ENCODE measurements around the gene PECR. TPM values are rescaled to one million over a fixed set of nuclear protein-coding genes. Genes with fewer than 3 reads are reported as not detected.

PECR gene
- total and polyA plus RNA-seq, 5 donors from 2014 or later, result 28.0 to 73.8 (median 47.6) TPM

GRCh38 chr2:216110620-216111019 is 29.0 kb upstream of the PECR start:
- peaks cover 4% of the 10 kb centered on the region for H3K27me3 Mint-ChIP-seq
- Histone ChIP-seq H3K4me3 (ENCODE audit: low read depth, low read length) (peak overlapping the region; percentile 98), H3K4me1 (ENCODE audit: control insufficient read depth, insufficient read depth, low read length, poor library complexity, severe bottlenecking) (peaks cover 58% of the 10 kb centered on the region), H3K9me3 (ENCODE audit: control insufficient read depth in 2 of 2, low read length in 2 of 2) (no peaks in the 10 kb centered on the region), H3K27me3 (ENCODE audit: control insufficient read depth, insufficient read depth, low read length) (no peaks in the 10 kb centered on the region), H3K36me3 (ENCODE audit: control insufficient read depth, insufficient read depth, low read length) (peaks cover 33% of the 10 kb centered on the region), H3K27ac (ENCODE audit: insufficient read depth, low read length, poor library complexity, severe bottlenecking) (peak overlapping the region; percentile 95)
- no peak for ATAC-seq (ENCODE audit: low read depth in 2 of 2)
- no peaks in the 10 kb centered on the region for H3K9me3 Mint-ChIP-seq
- peak overlapping the region; percentile 99 to 100 (median 99) for H3K27ac Mint-ChIP-seq
- H3K36me3 Mint-ChIP-seq, result peaks cover 38% of the 10 kb centered on the region
- no peak for DNase-seq
- peak overlapping the region; percentile 98 to 100 (median 100) for H3K4me3 Mint-ChIP-seq
- peaks cover 29 to 69% (median 54%) of the 10 kb centered on the region in 4 donors for H3K4me1 Mint-ChIP-seq

GRCh38 chr2:216109962-216110614 is 28.5 kb upstream of the PECR start:
- peak overlapping the region; percentile 99 to 100 (median 99) for H3K27ac Mint-ChIP-seq
- peaks cover 53% of the 10 kb centered on the region for H3K4me1 ChIP-seq (ENCODE audit: control insufficient read depth, insufficient read depth, low read length, poor library complexity, severe bottlenecking)
- ATAC-seq (ENCODE audit: low read depth in 2 of 2), result no peak

GRCh38 chr2:216108967-216109921 is 27.6 kb upstream of the PECR start, which contains the start of gene XRCC5:
Gene XRCC5 (plus strand): TSS chr2:216109348. CDS start chr2:216109437, 89 bp downstream.
- H3K36me3 Mint-ChIP-seq, result peaks cover 29% of the 10 kb centered on the region
- peaks cover 17 to 55% (median 45%) of the 10 kb centered on the region in 4 donors for H3K4me1 Mint-ChIP-seq
- Histone ChIP-seq H3K9me3 (ENCODE audit: control insufficient read depth in 2 of 2, low read length in 2 of 2) (no peaks in the 10 kb centered on the region), H3K27ac (ENCODE audit: insufficient read depth, low read length, poor library complexity, severe bottlenecking) (peak within 1 kb of the TSS; percentile 95), H3K4me1 (ENCODE audit: control insufficient read depth, insufficient read depth, low read length, poor library complexity, severe bottlenecking) (peaks cover 47% of the 10 kb centered on the region), H3K27me3 (ENCODE audit: control insufficient read depth, insufficient read depth, low read length) (no peaks in the 10 kb centered on the region), H3K36me3 (ENCODE audit: control insufficient read depth, insufficient read depth, low read length) (peaks cover 30% of the 10 kb centered on the region), H3K4me3 (ENCODE audit: low read depth, low read length) (peak within 1 kb of the TSS; percentile 98)
- H3K9me3 Mint-ChIP-seq, result no peaks in the 10 kb centered on the region
- DNase-seq (peak; percentile 95 to 98 (median 97)), ATAC-seq (ENCODE audit: low read depth in 2 of 2) (peak; percentile 78 to 82)
- peaks cover 4% of the 10 kb centered on the region for H3K27me3 Mint-ChIP-seq
- peak within 1 kb of the TSS; percentile 98 to 100 (median 100) for H3K4me3 Mint-ChIP-seq
- peak within 1 kb of the TSS; percentile 99 to 100 (median 99) for H3K27ac Mint-ChIP-seq

More at GRCh38 chr2:216109962-216110614, 28.5 kb upstream of the PECR start:
- Histone ChIP-seq H3K36me3 (ENCODE audit: control insufficient read depth, insufficient read depth, low read length) (peaks cover 30% of the 10 kb centered on the region), H3K4me3 (ENCODE audit: low read depth, low read length) (peak overlapping the region; percentile 98), H3K27ac (ENCODE audit: insufficient read depth, low read length, poor library complexity, severe bottlenecking) (peak overlapping the region; percentile 95), H3K9me3 (ENCODE audit: control insufficient read depth in 2 of 2, low read length in 2 of 2) (no peaks in the 10 kb centered on the region), H3K27me3 (ENCODE audit: control insufficient read depth, insufficient read depth, low read length) (no peaks in the 10 kb centered on the region)
- H3K27me3 Mint-ChIP-seq, result peaks cover 4% of the 10 kb centered on the region
- no peaks in the 10 kb centered on the region for H3K9me3 Mint-ChIP-seq
- H3K4me3 Mint-ChIP-seq, result peak overlapping the region; percentile 98 to 100 (median 100)
- H3K4me1 Mint-ChIP-seq, result peaks cover 25 to 63% (median 51%) of the 10 kb centered on the region in 4 donors
- peaks cover 37% of the 10 kb centered on the region for H3K36me3 Mint-ChIP-seq
- DNase-seq, result peak in 2 of 3 donors; percentile 45 to 71

- Histone ChIP-seq H3K36me3 (ENCODE audit: control insufficient read depth, insufficient read depth, low read length) (peaks cover 23% of the 10 kb centered on the region), H3K4me3 (ENCODE audit: low read depth, low read length) (peak overlapping the region; percentile 92), H3K9me3 (ENCODE audit: control insufficient read depth in 2 of 2, low read length in 2 of 2) (no peaks in the 10 kb centered on the region), H3K27ac (ENCODE audit: insufficient read depth, low read length, poor library complexity, severe bottlenecking) (peak overlapping the region; percentile 95), H3K4me1 (ENCODE audit: control insufficient read depth, insufficient read depth, low read length, poor library complexity, severe bottlenecking) (peaks cover 41% of the 10 kb centered on the region), H3K27me3 (ENCODE audit: control insufficient read depth, insufficient read depth, low read length) (no peaks in the 10 kb centered on the region)
- Mint-ChIP-seq H3K27ac (peak overlapping the region; percentile 99 to 100 (median 99)), H3K36me3 (peaks cover 27% of the 10 kb centered on the region), H3K27me3 (peaks cover 4% of the 10 kb centered on the region), H3K4me1 (peaks cover 13 to 47% (median 39%) of the 10 kb centered on the region in 4 donors), H3K9me3 (no peaks in the 10 kb centered on the region), H3K4me3 (peak overlapping the region; percentile 71 to 100 (median 98))
- ATAC-seq (ENCODE audit: low read depth in 2 of 2) (no peak), DNase-seq (no peak)
Measured at GRCh38 chr2:216108310-216108966, 26.8 kb upstream of the PECR start.

GRCh38 chr2:216107760-216108159 is 26.2 kb upstream of the PECR start:
- DNase-seq, result no peak
- Mint-ChIP-seq H3K9me3 (no peaks in the 10 kb centered on the region), H3K27me3 (peaks cover 4% of the 10 kb centered on the region), H3K36me3 (peaks cover 25% of the 10 kb centered on the region), H3K4me3 (peak overlapping the region in 1 of 4 donors; percentile 71), H3K27ac (peak overlapping the region in 1 of 3 donors; percentile 99), H3K4me1 (peaks cover 13 to 40% (median 32%) of the 10 kb centered on the region in 4 donors)
- peaks cover 17% of the 10 kb centered on the region for H3K36me3 ChIP-seq (ENCODE audit: control insufficient read depth, insufficient read depth, low read length)
- no peaks in the 10 kb centered on the region for H3K27me3 ChIP-seq (ENCODE audit: control insufficient read depth, insufficient read depth, low read length)
- peaks cover 34% of the 10 kb centered on the region for H3K4me1 ChIP-seq (ENCODE audit: control insufficient read depth, insufficient read depth, low read length, poor library complexity, severe bottlenecking)
- ATAC-seq (ENCODE audit: low read depth in 2 of 2), result no peak
- no peak overlapping the region for H3K27ac ChIP-seq (ENCODE audit: insufficient read depth, low read length, poor library complexity, severe bottlenecking)
- H3K9me3 ChIP-seq (ENCODE audit: control insufficient read depth in 2 of 2, low read length in 2 of 2), result no peaks in the 10 kb centered on the region
- H3K4me3 ChIP-seq (ENCODE audit: low read depth, low read length), result no peak overlapping the region

- ATAC-seq (ENCODE audit: low read depth in 2 of 2), result no peak
- no peak overlapping the region for H3K4me3 ChIP-seq (ENCODE audit: low read depth, low read length)
Measured at GRCh38 chr2:216107320-216107719, 25.7 kb upstream of the PECR start.

GRCh38 chr2:216104691-216105090 is 23.1 kb upstream of the PECR start:
- H3K4me3 ChIP-seq (ENCODE audit: low read depth, low read length), result no peak overlapping the region
- H3K27me3 ChIP-seq (ENCODE audit: control insufficient read depth, insufficient read depth, low read length), result no peaks in the 10 kb centered on the region
- H3K4me3 Mint-ChIP-seq, result peak overlapping the region in 1 of 4 donors; percentile 55
- H3K9me3 ChIP-seq (ENCODE audit: control insufficient read depth in 2 of 2, low read length in 2 of 2), result no peaks in the 10 kb centered on the region
- no peak overlapping the region for H3K27ac ChIP-seq (ENCODE audit: insufficient read depth, low read length, poor library complexity, severe bottlenecking)
- peaks cover 0 to 10% (median 8%) of the 10 kb centered on the region in 4 donors for H3K4me1 Mint-ChIP-seq
- DNase-seq (no peak), ATAC-seq (ENCODE audit: low read depth in 2 of 2) (no peak)
- peaks cover 6% of the 10 kb centered on the region for H3K4me1 ChIP-seq (ENCODE audit: control insufficient read depth, insufficient read depth, low read length, poor library complexity, severe bottlenecking)
- no peaks in the 10 kb centered on the region for H3K9me3 Mint-ChIP-seq
- peaks cover 4% of the 10 kb centered on the region for H3K27me3 Mint-ChIP-seq
- H3K36me3 ChIP-seq (ENCODE audit: control insufficient read depth, insufficient read depth, low read length), result peaks cover 23% of the 10 kb centered on the region
- H3K27ac Mint-ChIP-seq, result no peak overlapping the region
- peaks cover 26% of the 10 kb centered on the region for H3K36me3 Mint-ChIP-seq

More at GRCh38 chr2:216107320-216107719, 25.7 kb upstream of the PECR start:
- H3K36me3 ChIP-seq (ENCODE audit: control insufficient read depth, insufficient read depth, low read length), result peaks cover 12% of the 10 kb centered on the region
- H3K27ac ChIP-seq (ENCODE audit: insufficient read depth, low read length, poor library complexity, severe bottlenecking), result no peak overlapping the region
- H3K27me3 ChIP-seq (ENCODE audit: control insufficient read depth, insufficient read depth, low read length), result no peaks in the 10 kb centered on the region
- Mint-ChIP-seq H3K36me3 (peaks cover 23% of the 10 kb centered on the region), H3K4me1 (peaks cover 10 to 36% (median 29%) of the 10 kb centered on the region in 4 donors), H3K9me3 (no peaks in the 10 kb centered on the region), H3K27ac (no peak overlapping the region), H3K27me3 (peaks cover 4% of the 10 kb centered on the region), H3K4me3 (peak overlapping the region in 1 of 4 donors; percentile 35)
- no peak for DNase-seq
- peaks cover 30% of the 10 kb centered on the region for H3K4me1 ChIP-seq (ENCODE audit: control insufficient read depth, insufficient read depth, low read length, poor library complexity, severe bottlenecking)
- H3K9me3 ChIP-seq (ENCODE audit: control insufficient read depth in 2 of 2, low read length in 2 of 2), result no peaks in the 10 kb centered on the region
